Right cardiac atrium (tissue), 5 donors: ENCODE results near the gene MTUS2. TPM values are rescaled to one million over a fixed set of nuclear protein-coding genes. Genes with fewer than 3 reads are reported as not detected.
"Not testable (repeated sequence)": the region's sequence is repeated elsewhere in the genome, so short reads cannot be mapped to it uniquely, and the experiment has no call there.

Experiments used
- ATAC-seq, 2 donors: fragments of 200-7000 bp; cut with Tn5 transposase; one replicate each; pipeline versions ENCODE4 v1.8.0 to v1.9.1; 2020; ENCODE audit warnings: moderate library complexity in 2 of 2, mild to moderate bottlenecking in 1 of 2
- DNase-seq, 3 donors: peaks; one replicate each; pipeline ENCODE4 v3.0.0-alpha.2; 2020
- H3K27ac ChIP-seq: one replicate; pipeline ENCODE4 v1.5.1; 2013; ENCODE audit warnings: mild to moderate bottlenecking, low read length, control low read depth, moderate library complexity
- H3K27me3 ChIP-seq: one replicate; pipeline ENCODE4 v1.6.1; 2013; ENCODE audit not compliant: control insufficient read depth, insufficient read depth
- H3K4me1 ChIP-seq: one replicate; pipeline ENCODE4 v1.6.1; 2013; ENCODE audit warnings: low read length; ENCODE audit not compliant: control insufficient read depth, insufficient read depth
- H3K4me3 ChIP-seq: one replicate; pipeline ENCODE4 v1.5.1; 2013; ENCODE audit warnings: low read length, control low read depth
- H3K9me3 ChIP-seq: one replicate; pipeline ENCODE4 v1.6.1; 2013; ENCODE audit warnings: low read length; ENCODE audit not compliant: control insufficient read depth
- WGBS: extraction: QIAGEN DNeasy Blood & Tissue Kit; methylation state at CpG from one replicate; pipeline ENCODE4 v1.1.7; 2013; 5-methylcytosine and 5-hydroxymethylcytosine counted together
- intact Hi-C, 4 donors: fragments of 100-400 bp; cut with DNase I; formaldehyde crosslinking; loops; one replicate each; pipeline versions ENCODE4 v1.11.0 to v1.14.0; 2022 to 2023
- polyA plus RNA-seq: library from polyadenylated mRNA; stranded (reverse); fragments of 200-250 nt; gene quantifications from one replicate; pipeline ENCODE4 v1.2.3, GENCODE V29; 2013
- total RNA-seq, 4 donors: library from RNA; stranded (reverse); fragmentation: NEBNext Ultra II Directional; extraction: Animal tissue kit (Norgen Biotek cat#: 25700); gene quantifications; one replicate each; pipeline ENCODE4 v1.2.1, GENCODE V29; 2021
- donor health status: healthy with polysubstance abuse.
- donor health status: DM: no; HTN: yes; CAD: no.
- donor health status: DM: no; HTN: no; CAD: no.
- donor health status: DM: no; HTN: yes; CAD: no; lungs with severe emphysema.
- donor health status: DM: yes; HTN: yes; CAD: no.

MTUS2 gene
- total and polyA plus RNA-seq, 5 donors = 25.9 to 139 (median 79.1) TPM

- intact Hi-C loops = no loop called here
- Histone ChIP-seq H3K27me3 (no peaks in the 10 kb centered on the region), H3K9me3 (no peaks in the 10 kb centered on the region), H3K4me1 (peaks cover 3% of the 10 kb centered on the region), H3K4me3 (no peak overlapping the region), H3K27ac (no peak overlapping the region)
- 91% methylated on average over 4 of the region's 4 CpGs for WGBS
- ATAC-seq (peak in 1 of 2 donors; percentile 13), DNase-seq (no peak)
Measured at GRCh38 chr13:29379281-29379680, 559.1 kb downstream of the MTUS2 start.

GRCh38 chr13:29379865-29380264, 559.7 kb downstream of the MTUS2 start:
- Histone ChIP-seq H3K27ac (no peak overlapping the region), H3K27me3 (no peaks in the 10 kb centered on the region), H3K4me1 (peaks cover 3% of the 10 kb centered on the region), H3K9me3 (no peaks in the 10 kb centered on the region), H3K4me3 (no peak overlapping the region)
- WGBS = 0% methylated on average over 1 of the region's 1 CpG
- no peak for ATAC-seq
- intact Hi-C loops = no loop called here
- no peak for DNase-seq

GRCh38 chr13:29382021-29382420, 561.9 kb downstream of the MTUS2 start:
- H3K27ac ChIP-seq = no peak overlapping the region
- H3K27me3 ChIP-seq = no peaks in the 10 kb centered on the region
- no peaks in the 10 kb centered on the region for H3K9me3 ChIP-seq
- DNase-seq = no peak
- peaks cover 3% of the 10 kb centered on the region for H3K4me1 ChIP-seq
- no peak overlapping the region for H3K4me3 ChIP-seq
- no peak for ATAC-seq
- WGBS = 92% methylated on average over 6 of the region's 6 CpGs
- intact Hi-C loops = no loop called here

GRCh38 chr13:29383476-29383875, 563.3 kb downstream of the MTUS2 start:
- DNase-seq (no peak), ATAC-seq (no peak)
- 80% methylated on average over 5 of the region's 5 CpGs for WGBS
- no peaks in the 10 kb centered on the region for H3K27me3 ChIP-seq
- H3K27ac ChIP-seq = no peak overlapping the region
- peaks cover 3% of the 10 kb centered on the region for H3K4me1 ChIP-seq
- no peaks in the 10 kb centered on the region for H3K9me3 ChIP-seq
- intact Hi-C loops = no loop called here
- no peak overlapping the region for H3K4me3 ChIP-seq

- intact Hi-C loops = no loop called here
- peaks cover 3% of the 10 kb centered on the region for H3K4me1 ChIP-seq
- H3K27ac ChIP-seq = peak overlapping the region; percentile 1
- no peaks in the 10 kb centered on the region for H3K9me3 ChIP-seq
- 18% methylated on average over 3 of the region's 3 CpGs for WGBS
- no peaks in the 10 kb centered on the region for H3K27me3 ChIP-seq
- ATAC-seq (peak in 1 of 2 donors; percentile 75), DNase-seq (peak in 1 of 3 donors; percentile 51)
- no peak overlapping the region for H3K4me3 ChIP-seq
Measured at GRCh38 chr13:29384466-29384865, 564.3 kb downstream of the MTUS2 start.

GRCh38 chr13:29384871-29385270, 564.7 kb downstream of the MTUS2 start:
- intact Hi-C loops = no loop called here
- H3K27ac ChIP-seq = no peak overlapping the region
- H3K27me3 ChIP-seq = no peaks in the 10 kb centered on the region
- H3K4me1 ChIP-seq = peaks cover 3% of the 10 kb centered on the region
- no peaks in the 10 kb centered on the region for H3K9me3 ChIP-seq
- H3K4me3 ChIP-seq = no peak overlapping the region
- no peak for ATAC-seq
- WGBS = 89% methylated on average over 4 of the region's 4 CpGs
- DNase-seq = no peak

GRCh38 chr13:29386246-29386645, 566.1 kb downstream of the MTUS2 start:
- DNase-seq (no peak), ATAC-seq (no peak)
- intact Hi-C loops = no loop called here
- H3K27me3 ChIP-seq = no peaks in the 10 kb centered on the region
- WGBS = 88% methylated on average over 3 of the region's 3 CpGs
- no peak overlapping the region for H3K27ac ChIP-seq
- no peak overlapping the region for H3K4me3 ChIP-seq
- peaks cover 3% of the 10 kb centered on the region for H3K4me1 ChIP-seq
- no peaks in the 10 kb centered on the region for H3K9me3 ChIP-seq

GRCh38 chr13:29390598-29390997, 570.5 kb downstream of the MTUS2 start:
- DNase-seq, H3K27me3 ChIP-seq, H3K9me3 ChIP-seq, H3K4me3 ChIP-seq, H3K27ac ChIP-seq, intact Hi-C loops, ATAC-seq, H3K4me1 ChIP-seq: not testable (repeated sequence)
- 96% methylated on average over 9 of the region's 9 CpGs for WGBS

- intact Hi-C loops = no loop called here
- 88% methylated on average over 2 of the region's 2 CpGs for WGBS
- H3K4me3 ChIP-seq = no peak overlapping the region
- no peaks in the 10 kb centered on the region for H3K9me3 ChIP-seq
- H3K27ac ChIP-seq = no peak overlapping the region
- no peaks in the 10 kb centered on the region for H3K27me3 ChIP-seq
- ATAC-seq (no peak), DNase-seq (no peak)
- H3K4me1 ChIP-seq = peaks cover 1% of the 10 kb centered on the region
Measured at GRCh38 chr13:29396446-29396845, 576.3 kb downstream of the MTUS2 start.

- no peak for DNase-seq
- no peaks in the 10 kb centered on the region for H3K9me3 ChIP-seq
- no peaks in the 10 kb centered on the region for H3K27me3 ChIP-seq
- no peak overlapping the region for H3K27ac ChIP-seq
- ATAC-seq = no peak
- WGBS = 78% methylated on average over 3 of the region's 3 CpGs
- no peaks in the 10 kb centered on the region for H3K4me1 ChIP-seq
- intact Hi-C loops = no loop called here
- H3K4me3 ChIP-seq = no peak overlapping the region
Measured at GRCh38 chr13:29397265-29397664, 577.1 kb downstream of the MTUS2 start.

- intact Hi-C loops = no loop called here
- WGBS = 12% methylated on average over 5 of the region's 5 CpGs
- peak; percentile 25 to 41 for ATAC-seq
Measured at GRCh38 chr13:29402166-29402636, 582.1 kb downstream of the MTUS2 start.

GRCh38 chr13:29405401-29405800, 585.3 kb downstream of the MTUS2 start:
- intact Hi-C loops = no loop called here
- 83% methylated on average over 8 of the region's 8 CpGs for WGBS
- Histone ChIP-seq H3K27me3 (no peaks in the 10 kb centered on the region), H3K9me3 (no peaks in the 10 kb centered on the region), H3K27ac (no peak overlapping the region), H3K4me1 (no peaks in the 10 kb centered on the region), H3K4me3 (no peak overlapping the region)
- DNase-seq (no peak), ATAC-seq (no peak)

More at GRCh38 chr13:29402166-29402636, 582.1 kb downstream of the MTUS2 start:
- Histone ChIP-seq H3K27me3 (no peaks in the 10 kb centered on the region), H3K27ac (no peak overlapping the region), H3K9me3 (no peaks in the 10 kb centered on the region), H3K4me3 (no peak overlapping the region), H3K4me1 (no peaks in the 10 kb centered on the region)
- no peak for DNase-seq
